ENCODE results near the gene MYL9. TPM values are rescaled to one million over a fixed set of nuclear protein-coding genes. Genes with fewer than 3 reads are reported as not detected.
"Not testable (repeated sequence)": the region's sequence is repeated elsewhere in the genome, so short reads cannot be mapped to it uniquely, and the experiment has no call there.

Gene MYL9
- total RNA-seq, 1 donor from 2014 or later = 1,923 TPM

- ATAC-seq; DNase-seq (ENCODE audit: missing footprints); intact Hi-C loops (cut with DNase I): not testable (repeated sequence)
Observed at GRCh38 chr20:36522412-36522811, 18.9 kb upstream of the MYL9 start.

GRCh38 chr20:36523341-36523740 lies 18.0 kb upstream of the MYL9 start:
- ATAC-seq (no peak), DNase-seq (ENCODE audit: missing footprints) (no peak)

GRCh38 chr20:36525620-36526365 lies 15.5 kb upstream of the MYL9 start:
- intact Hi-C loops (cut with DNase I) = no loop called here
- ATAC-seq (no peak), DNase-seq (ENCODE audit: missing footprints) (no peak)

More at GRCh38 chr20:36523341-36523740, 18.0 kb upstream of the MYL9 start:
- intact Hi-C loops (cut with DNase I) = no loop called here

- ATAC-seq = no peak
- no peak for DNase-seq (ENCODE audit: missing footprints)
- intact Hi-C loops (cut with DNase I) = no loop called here
Observed at GRCh38 chr20:36526521-36527011, 14.8 kb upstream of the MYL9 start.

- DNase-seq (ENCODE audit: missing footprints) = no peak
- intact Hi-C loops (cut with DNase I) = no loop called here
- no peak for ATAC-seq
Observed at GRCh38 chr20:36527331-36528125, 13.8 kb upstream of the MYL9 start.

- ATAC-seq (no peak), DNase-seq (ENCODE audit: missing footprints) (no peak)
- intact Hi-C loops (cut with DNase I) = no loop called here
Observed at GRCh38 chr20:36528176-36528874, 13.0 kb upstream of the MYL9 start.

GRCh38 chr20:36528875-36529417 lies 12.4 kb upstream of the MYL9 start:
- no peak for DNase-seq (ENCODE audit: missing footprints)
- intact Hi-C loops (cut with DNase I) = no loop called here
- ATAC-seq = no peak

- intact Hi-C loops (cut with DNase I) = no loop called here
- ATAC-seq (no peak), DNase-seq (ENCODE audit: missing footprints) (no peak)
Observed at GRCh38 chr20:36532388-36532787, 8.9 kb upstream of the MYL9 start.

GRCh38 chr20:36532822-36533221 lies 8.5 kb upstream of the MYL9 start:
- no peak for ATAC-seq
- no peak for DNase-seq (ENCODE audit: missing footprints)
- intact Hi-C loops (cut with DNase I) = no loop called here

- no peak for ATAC-seq
- no peak for DNase-seq (ENCODE audit: missing footprints)
- intact Hi-C loops (cut with DNase I) = no loop called here
Observed at GRCh38 chr20:36538026-36538722, 3.1 kb upstream of the MYL9 start.

GRCh38 chr20:36540551-36541211 lies 638 bp upstream of the MYL9 start:
- intact Hi-C loops (cut with DNase I) = loop anchor here (2.0 to 10.0 kb wide), 4 partner anchors 43 to 214 kb away; partner anchors contain the start of gene RAB5IF
- no peak for DNase-seq (ENCODE audit: missing footprints)
- ATAC-seq = peak; percentile 1

- intact Hi-C loops (cut with DNase I) = loop anchor here (2.0 to 10.0 kb wide), 4 partner anchors 45 to 213 kb away; partner anchors contain the start of gene RAB5IF
- no peak for DNase-seq (ENCODE audit: missing footprints)
- peak; percentile 54 for ATAC-seq
Observed at GRCh38 chr20:36541768-36542488, 609 bp downstream of the MYL9 start.

- intact Hi-C loops (cut with DNase I) = loop anchor here (5.0 to 10.0 kb wide), 3 partner anchors 45 to 212 kb away; partner anchors contain the start of gene RAB5IF
- no peak for ATAC-seq
Observed at GRCh38 chr20:36542516-36543183, 1.3 kb downstream of the MYL9 start.

GRCh38 chr20:36543184-36544133 lies 2.1 kb downstream of the MYL9 start:
- DNase-seq (ENCODE audit: missing footprints) = peak; percentile 89
- ATAC-seq = peak; percentile 61
- intact Hi-C loops (cut with DNase I) = loop anchor here (5.0 to 10.0 kb wide), 3 partner anchors 46 to 211 kb away; partner anchors contain the start of gene RAB5IF

More at GRCh38 chr20:36542516-36543183, 1.3 kb downstream of the MYL9 start:
- no peak for DNase-seq (ENCODE audit: missing footprints)
